ENCODE measurements around the gene IL21R. TPM values are rescaled to one million over a fixed set of nuclear protein-coding genes. Genes with fewer than 3 reads are reported as not detected.
"Not testable (repeated sequence)": the region's sequence is repeated elsewhere in the genome, so short reads cannot be mapped to it uniquely, and the experiment has no call there.

Gene IL21R
- total RNA-seq, 1 donor from 2014 or later = 72.3 TPM

GRCh38 chr16:27374221-27374803, 27.7 kb upstream of the IL21R start:
- intact Hi-C loops (cut with micrococcal nuclease) = no loop called here

DNA sequence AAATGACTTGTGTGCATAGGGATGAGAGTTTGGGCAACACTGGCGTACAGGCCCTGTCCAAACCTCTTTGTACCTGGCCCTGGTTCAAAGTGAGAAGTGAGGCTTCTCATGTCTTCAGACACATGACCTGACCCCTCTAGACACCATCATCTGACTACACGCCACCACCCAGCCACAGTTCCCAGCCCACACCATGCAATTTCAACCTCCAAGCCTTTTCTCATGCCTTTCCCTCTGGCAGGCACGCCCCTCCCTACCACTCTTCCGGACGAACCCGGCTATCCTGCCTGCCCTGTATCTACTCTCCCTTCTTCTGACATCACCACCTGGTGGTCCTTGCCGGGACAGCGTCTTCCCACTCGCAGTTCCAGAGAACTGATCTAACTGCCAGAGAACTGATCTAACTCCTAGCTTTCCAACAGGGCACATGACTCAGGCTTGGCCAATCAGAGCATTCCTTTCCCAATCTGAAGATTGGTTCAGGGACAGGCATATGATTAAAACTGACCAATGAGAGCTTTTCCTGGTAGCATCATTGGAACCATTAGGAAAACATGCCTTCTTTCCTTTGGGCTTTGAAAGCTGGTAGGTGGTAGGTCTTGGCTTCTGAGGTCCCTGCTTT, 27.1 kb upstream of the IL21R start:
- intact Hi-C loops (cut with micrococcal nuclease) = no loop called here

- intact Hi-C loops (cut with micrococcal nuclease) = loop anchor here (1.0 to 2.0 kb wide), 2 partner anchors 24 to 49 kb away; partner anchors contain the start of gene IL21R
Measured at GRCh38 chr16:27377666-27378485, 24.1 kb upstream of the IL21R start.

GRCh38 chr16:27378871-27379481, 23.0 kb upstream of the IL21R start:
- intact Hi-C loops (cut with micrococcal nuclease) = loop anchor here (1.0 to 2.0 kb wide), 2 partner anchors 9 to 48 kb away; no protein-coding TSS in a partner anchor

DNA sequence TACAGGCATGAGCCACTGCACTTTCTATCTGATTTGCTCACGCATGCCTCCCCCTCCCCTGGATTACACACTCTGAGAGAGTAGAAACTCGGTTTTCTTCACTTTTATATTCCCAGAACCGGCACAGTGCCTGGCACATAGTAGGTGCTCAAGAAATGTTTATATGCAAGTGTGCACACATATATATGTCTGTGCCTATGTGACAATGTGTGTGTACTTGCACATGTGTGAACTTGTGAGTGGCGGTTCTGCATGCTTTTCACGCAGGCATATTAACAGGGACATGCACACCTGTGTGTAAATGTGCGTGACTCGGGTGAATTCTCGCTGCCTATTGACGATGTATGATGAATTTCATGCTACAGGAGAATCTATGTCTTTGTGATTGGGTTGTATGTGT, 22.1 kb upstream of the IL21R start:
- intact Hi-C loops (cut with micrococcal nuclease) = loop anchor here (1.0 to 2.0 kb wide), 2 partner anchors 8 to 47 kb away; no protein-coding TSS in a partner anchor

GRCh38 chr16:27381236-27381635, 20.7 kb upstream of the IL21R start:
- intact Hi-C loops (cut with micrococcal nuclease) = no loop called here

- intact Hi-C loops (cut with micrococcal nuclease) = no loop called here
Measured at GRCh38 chr16:27381974-27382855, 19.8 kb upstream of the IL21R start.

GRCh38 chr16:27383556-27384243, 18.3 kb upstream of the IL21R start:
- intact Hi-C loops (cut with micrococcal nuclease) = no loop called here

- intact Hi-C loops (cut with micrococcal nuclease) = no loop called here
Measured at GRCh38 chr16:27384425-27384824, 17.5 kb upstream of the IL21R start.

- intact Hi-C loops (cut with micrococcal nuclease) = no loop called here
Measured at GRCh38 chr16:27385398-27385797, 16.6 kb upstream of the IL21R start.

- intact Hi-C loops (cut with micrococcal nuclease) = no loop called here
Measured at GRCh38 chr16:27386674-27387073, 15.3 kb upstream of the IL21R start.

- intact Hi-C loops (cut with micrococcal nuclease) = loop anchor here (1.0 kb wide), 1 partner anchor 8 kb away; no protein-coding TSS in a partner anchor
Measured at GRCh38 chr16:27387724-27388123, 14.2 kb upstream of the IL21R start.

GRCh38 chr16:27389272-27389961, 12.6 kb upstream of the IL21R start:
- intact Hi-C loops (cut with micrococcal nuclease) = no loop called here

DNA sequence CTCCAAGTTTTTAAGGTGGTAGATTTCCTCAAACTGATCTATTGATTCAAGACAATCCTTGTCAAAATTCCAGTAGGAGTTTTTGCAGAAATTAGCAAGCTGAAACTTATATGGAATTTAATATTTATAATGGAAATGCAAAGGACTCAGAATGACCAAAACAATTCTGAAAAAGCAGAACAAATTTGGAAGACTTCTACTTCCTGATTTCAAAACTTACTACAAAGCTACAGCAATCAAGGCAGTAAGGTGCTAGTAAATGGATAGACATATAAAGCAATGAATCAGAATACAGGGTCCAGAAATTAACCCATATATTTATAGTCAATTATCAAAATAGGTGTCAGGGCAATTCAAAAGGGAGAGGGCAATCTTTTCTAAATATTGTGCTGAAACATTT, 11.8 kb upstream of the IL21R start:
- intact Hi-C loops (cut with micrococcal nuclease) = no loop called here

DNA sequence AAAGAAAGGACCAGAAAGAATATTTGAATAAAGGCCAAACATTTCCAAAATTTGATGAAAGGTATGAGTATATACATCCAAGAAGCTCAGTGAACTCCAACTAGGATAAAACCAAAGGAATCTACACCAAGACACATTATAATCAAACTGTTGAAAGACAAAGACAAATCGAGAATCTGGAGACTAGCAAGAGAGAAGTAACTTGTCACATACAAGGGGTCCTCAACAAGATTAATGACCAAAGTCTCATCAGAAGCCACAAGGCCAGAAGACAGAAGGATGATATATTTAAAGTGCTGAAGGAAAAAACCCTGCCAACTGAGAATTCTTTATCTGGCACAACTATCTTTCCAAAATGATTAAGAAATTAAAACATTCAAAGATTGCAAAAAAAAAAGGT, 9.3 kb upstream of the IL21R start:
- intact Hi-C loops (cut with micrococcal nuclease) = no loop called here

- intact Hi-C loops (cut with micrococcal nuclease) = no loop called here
Measured at GRCh38 chr16:27394516-27394915, 7.5 kb upstream of the IL21R start.

DNA sequence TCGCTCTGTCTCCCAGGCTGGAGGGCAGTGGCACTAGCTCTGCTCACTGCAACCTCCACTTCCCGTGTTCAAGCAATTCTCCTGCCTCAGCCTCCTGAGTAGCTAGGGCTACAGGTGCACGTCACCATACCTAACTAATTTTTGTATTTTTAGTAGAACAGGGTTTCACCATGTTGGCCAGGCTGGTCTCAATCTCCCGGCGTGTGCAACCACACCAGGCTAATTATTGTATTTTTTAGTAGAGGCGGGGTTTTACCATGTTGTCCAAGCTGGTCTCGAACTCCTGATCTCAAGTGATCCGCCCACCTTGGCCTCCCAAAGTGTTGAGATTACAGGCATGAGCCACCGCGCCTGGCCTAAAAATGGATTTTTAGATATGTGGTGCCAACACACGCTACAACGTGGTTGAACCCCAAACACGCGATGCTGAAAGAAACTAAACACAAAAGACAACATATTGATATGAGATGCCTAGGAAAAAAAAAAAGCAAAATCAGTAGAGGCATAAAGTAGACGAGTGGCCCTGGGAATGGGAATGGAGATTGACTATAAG, 3.6 kb upstream of the IL21R start:
- intact Hi-C loops (cut with micrococcal nuclease) = not testable (repeated sequence)

DNA sequence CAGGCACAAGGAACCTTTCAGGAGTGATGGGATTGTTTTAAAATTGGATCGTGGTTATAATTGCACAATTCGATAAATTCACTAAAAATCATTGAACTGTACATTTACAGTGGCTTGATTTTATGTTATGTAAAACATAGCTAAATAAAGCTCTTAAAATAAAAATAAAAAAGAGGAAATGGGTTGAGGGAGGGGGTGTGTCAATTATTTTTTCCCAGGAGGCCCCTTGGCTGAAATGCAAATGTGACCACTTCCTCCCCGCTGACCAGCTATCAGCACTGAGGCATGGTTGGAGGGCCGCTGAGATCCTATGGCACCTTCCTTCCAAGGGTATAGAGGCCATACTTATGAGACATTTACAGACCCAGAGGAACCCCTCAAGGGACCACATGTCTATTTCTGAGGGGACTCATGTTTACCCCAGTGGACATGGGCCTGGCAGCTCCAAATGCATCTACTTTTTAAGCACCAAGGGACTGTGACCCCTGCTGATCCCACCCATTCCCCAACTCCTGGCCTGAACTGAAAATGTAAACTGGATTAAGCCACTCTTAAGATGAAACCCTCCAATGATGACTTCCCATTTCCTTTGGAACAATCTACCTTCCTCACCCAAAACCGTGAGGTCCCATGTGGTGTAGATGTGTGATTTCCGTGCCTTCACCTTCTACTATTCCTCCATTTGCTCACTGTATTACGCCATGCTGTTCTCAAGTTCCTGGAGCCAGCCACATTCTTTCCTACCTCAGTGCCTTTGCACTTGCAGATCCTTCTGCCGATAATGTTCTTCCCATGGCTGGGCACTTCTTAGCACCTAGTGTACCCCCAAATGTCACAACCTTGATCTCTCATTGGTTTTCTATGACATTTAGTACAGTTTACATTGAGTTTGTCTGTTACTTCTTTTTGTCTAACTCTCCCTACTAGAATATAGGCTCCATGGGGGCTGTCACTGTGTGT, 2.8 kb upstream of the IL21R start:
- intact Hi-C loops (cut with micrococcal nuclease) = no loop called here
